Measurements from ENCODE around the gene TBC1D8. TPM values are rescaled to one million over a fixed set of nuclear protein-coding genes. Genes with fewer than 3 reads are reported as not detected.

The TBC1D8 gene
- total and polyA plus RNA-seq, 2 of the 8 experiments (the other 6 are each of a cell fraction or from before 2014, with no cell fraction given), result 20.8 to 21.8 TPM

GRCh38 chr2:101150306-101151145 lies 656 bp downstream of the TBC1D8 start:
- ChIA-PET CTCF (ENCODE audit: partially characterized antibody) (interaction anchor here (0.6 to 4.7 kb wide), 13 partner anchors 8 to 142 kb away, joined by 3 to 64 read pairs (median 4); no protein-coding TSS in a partner anchor), POLR2A (ENCODE audit: partially characterized antibody) (interaction anchor here (0.7 to 16.5 kb wide), 11 partner anchors 10 to 145 kb away, joined by 3 to 151 read pairs (median 6); partner anchors contain the start of gene RPL31)
- Histone ChIP-seq H3K27ac (ENCODE audit: low read depth, low read length) (no peak overlapping the region), H3K36me3 (ENCODE audit: control insufficient read depth in 2 of 4, insufficient read depth in 4 of 4, low read length in 3 of 4) (no peaks in the 10 kb centered on the region), H3K23me2 (ENCODE audit: low read depth, low read length) (peaks cover 21% of the 10 kb centered on the region), H3K27me3 (replicated peaks in 1 of 4; ENCODE audit: control insufficient read depth in 3 of 4, extremely low read depth in 1 of 4, insufficient read depth in 3 of 4, low read length in 3 of 4) (peaks cover 0 to 8% (median 2%) of the 10 kb centered on the region in 4 experiments; a peak in 4 of 7 replicates), H4K8ac (ENCODE audit: extremely low read depth, insufficient read depth, low read length) (peak overlapping the region; percentile 45; the same call in 1 of the 2 replicates), H4K5ac (ENCODE audit: insufficient read length, low read depth, low read length) (no peak overlapping the region), H2AFZ (ENCODE audit: low read length) (no peak overlapping the region), H2BK120ac (replicated peaks; ENCODE audit: low read depth, low read length) (no peak overlapping the region), H2BK20ac (ENCODE audit: low read length) (no peak overlapping the region), H3K79me2 (ENCODE audit: control insufficient read depth in 1 of 2, insufficient read depth in 2 of 2, low read length in 2 of 2) (peaks cover 0 to 48% of the 10 kb centered on the region in 2 experiments; a peak in 2 of 4 replicates), H3K4me3 (ENCODE audit: extremely low read depth in 1 of 4, insufficient read depth in 2 of 4, low read depth in 3 of 4, low read length in 4 of 4) (peak overlapping the region; percentile 51 to 81 (median 65)), H3K4me1 (replicated peaks in 1 of 4; ENCODE audit: control insufficient read depth in 3 of 4, insufficient read depth in 4 of 4, low read length in 3 of 4) (peaks cover 7 to 17% (median 10%) of the 10 kb centered on the region in 4 experiments), H3K14ac (ENCODE audit: insufficient read length) (no peak overlapping the region), H3K56ac (replicated peaks; ENCODE audit: insufficient read length, low read depth, low read length) (no peak overlapping the region), H2BK5ac (ENCODE audit: low read depth, low read length) (no peak overlapping the region), H2BK12ac (ENCODE audit: low read depth, low read length) (no peak overlapping the region), H3K23ac (ENCODE audit: insufficient read length) (no peak overlapping the region), H4K91ac (replicated peaks; ENCODE audit: insufficient read length, low read length) (no peak overlapping the region), H3K9me3 (ENCODE audit: insufficient read depth in 2 of 2, low read depth in 1 of 2, low read length in 1 of 2) (no peaks in the 10 kb centered on the region), H2AK5ac (ENCODE audit: low read depth, low read length) (no peak overlapping the region), H3K18ac (ENCODE audit: extremely low read depth, low read length) (no peak overlapping the region), H3K4me2 (ENCODE audit: insufficient read depth in 1 of 2, low read depth in 2 of 2, low read length in 2 of 2) (peak overlapping the region; percentile 67 to 89), H2BK15ac (ENCODE audit: low read length) (no peak overlapping the region), H4K20me1 (replicated peaks in 1 of 2; ENCODE audit: control insufficient read depth in 1 of 2, insufficient read depth in 2 of 2, low read length in 2 of 2) (peaks cover 0 to 2% of the 10 kb centered on the region in 2 experiments), H3K79me1 (ENCODE audit: low read depth, low read length) (peaks cover 3% of the 10 kb centered on the region; the same call in 1 of the 2 replicates), H3K4ac (replicated peaks; ENCODE audit: insufficient read length, low read depth, low read length) (no peak overlapping the region), H3K9ac (replicated peaks in 1 of 4; ENCODE audit: extremely low read depth in 1 of 4, low read depth in 3 of 4, low read length in 3 of 4) (peak overlapping the region in 2 of 4 experiments; percentile 33 to 80; a peak in 2 of 7 replicates)
- 4% methylated on average over 51 of the region's 76 CpGs; no CpG with 5 or more reads in 1 of the 2 experiments for WGBS, 2 experiments (ENCODE audit: extremely low coverage in 1 of 2, insufficient coverage in 1 of 2, insufficient read length in 1 of 2, insufficient replicate concordance in 2 of 2, low coverage in 1 of 2, low lambda C conversion rate in 2 of 2, missing lambda C conversion rate in 1 of 2)
- DNase-seq (ENCODE audit: low read depth in 1 of 2, low spot score in 2 of 2) (peak in 1 of 2 experiments; percentile 77), FAIRE-seq (no peak)
- TF ChIP-seq POLR2A (IDR thresholded peaks at IDR 0.05; ENCODE audit: control extremely low read depth in 1 of 2, low read depth in 2 of 2, low read length in 2 of 2) (no peak), SIRT6 (IDR thresholded peaks at IDR 0.05; ENCODE audit: low read length) (no peak), CREB1 (IDR thresholded peaks at IDR 0.05) (no peak), CEBPB (IDR thresholded peaks at IDR 0.05; ENCODE audit: low read depth, low read length) (no peak), SP4 (IDR thresholded peaks at IDR 0.05; ENCODE audit: low read length) (no peak), SUZ12 (IDR thresholded peaks at IDR 0.05; ENCODE audit: low read length) (no peak), GTF2F1 (IDR thresholded peaks at IDR 0.05; ENCODE audit: borderline replicate concordance, low read depth, low read length) (no peak), ZNF274 (IDR thresholded peaks at IDR 0.05; ENCODE audit: borderline replicate concordance, extremely low read depth, low read length) (no peak), TBP (IDR thresholded peaks at IDR 0.05; ENCODE audit: low read depth, low read length) (no peak), CTBP2 (IDR thresholded peaks at IDR 0.05; ENCODE audit: borderline replicate concordance, insufficient read depth, insufficient read length, low read length) (no peak), SP2 (IDR thresholded peaks at IDR 0.05; ENCODE audit: low read length) (no peak), POLR2AphosphoS5 (IDR thresholded peaks at IDR 0.05; ENCODE audit: low read depth, low read length) (no peak), YY1 (IDR thresholded peaks at IDR 0.05; ENCODE audit: low read depth, low read length) (0 out of 2 replicates have a peak, but pooled peaks have one; percentile 12)
